GM20000 (cell line): Measurements from ENCODE around the gene PADI6.
"Not testable (repeated sequence)": the region's sequence is repeated elsewhere in the genome, so short reads cannot be mapped to it uniquely, and the experiment has no call there.

Source experiments
- DNase-seq: peaks from one replicate; pipeline ENCODE4 v3.0.0; 2012; ENCODE audit warnings: low spot score
- TF ChIP-seq, protein P1 (sequence below): IDR thresholded peaks from 2 replicates; pipeline ENCODE4 v1.5.1; 2012; ENCODE audit warnings: mild to moderate bottlenecking, control low read depth; ENCODE audit errors: extremely low read depth, missing control alignments

The PADI6 gene

DNA sequence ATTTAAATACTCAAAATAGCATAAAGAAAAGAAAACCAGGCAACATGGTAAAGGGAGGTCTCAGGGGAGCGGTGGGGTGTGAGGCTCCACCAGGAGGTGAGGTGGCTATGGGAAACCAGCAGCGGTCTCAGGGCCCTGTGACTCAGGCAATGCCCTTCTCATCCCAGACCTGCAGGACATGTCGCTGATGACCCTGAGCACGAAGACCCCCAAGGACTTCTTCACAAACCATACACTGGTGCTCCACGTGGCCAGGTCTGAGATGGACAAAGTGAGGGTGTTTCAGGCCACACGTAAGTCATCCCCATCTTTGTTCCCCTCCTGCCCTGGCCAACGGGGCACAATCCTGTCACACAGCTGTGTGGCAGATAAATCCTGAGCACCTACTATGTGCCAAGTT is 32.5 kb upstream of the PADI6 start:
- no peak for DNase-seq
- TF ChIP-seq, protein P1, sequence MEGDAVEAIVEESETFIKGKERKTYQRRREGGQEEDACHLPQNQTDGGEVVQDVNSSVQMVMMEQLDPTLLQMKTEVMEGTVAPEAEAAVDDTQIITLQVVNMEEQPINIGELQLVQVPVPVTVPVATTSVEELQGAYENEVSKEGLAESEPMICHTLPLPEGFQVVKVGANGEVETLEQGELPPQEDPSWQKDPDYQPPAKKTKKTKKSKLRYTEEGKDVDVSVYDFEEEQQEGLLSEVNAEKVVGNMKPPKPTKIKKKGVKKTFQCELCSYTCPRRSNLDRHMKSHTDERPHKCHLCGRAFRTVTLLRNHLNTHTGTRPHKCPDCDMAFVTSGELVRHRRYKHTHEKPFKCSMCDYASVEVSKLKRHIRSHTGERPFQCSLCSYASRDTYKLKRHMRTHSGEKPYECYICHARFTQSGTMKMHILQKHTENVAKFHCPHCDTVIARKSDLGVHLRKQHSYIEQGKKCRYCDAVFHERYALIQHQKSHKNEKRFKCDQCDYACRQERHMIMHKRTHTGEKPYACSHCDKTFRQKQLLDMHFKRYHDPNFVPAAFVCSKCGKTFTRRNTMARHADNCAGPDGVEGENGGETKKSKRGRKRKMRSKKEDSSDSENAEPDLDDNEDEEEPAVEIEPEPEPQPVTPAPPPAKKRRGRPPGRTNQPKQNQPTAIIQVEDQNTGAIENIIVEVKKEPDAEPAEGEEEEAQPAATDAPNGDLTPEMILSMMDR = no peak

DNA sequence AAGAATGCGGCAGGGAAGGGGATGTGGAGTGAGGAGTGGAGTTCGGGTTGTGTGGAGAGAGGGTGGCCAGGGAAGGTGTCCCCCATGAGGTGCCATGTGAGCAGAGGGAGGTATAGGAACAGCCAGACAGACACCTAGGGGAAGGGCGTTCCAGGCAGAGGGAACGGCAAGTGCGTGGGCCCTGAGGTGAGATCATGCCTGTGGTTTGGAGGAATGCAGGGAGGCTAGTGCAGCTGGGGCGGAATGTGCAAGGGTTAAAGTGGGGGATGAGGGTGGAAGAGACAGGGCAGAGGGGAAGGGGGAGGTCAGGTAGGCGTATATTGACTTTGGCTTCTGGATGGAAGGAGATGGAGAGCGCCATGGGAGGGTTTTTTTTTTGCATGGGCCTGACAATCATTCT is 31.6 kb upstream of the PADI6 start:
- no peak for DNase-seq
- TF ChIP-seq, protein P1 = no peak

DNA sequence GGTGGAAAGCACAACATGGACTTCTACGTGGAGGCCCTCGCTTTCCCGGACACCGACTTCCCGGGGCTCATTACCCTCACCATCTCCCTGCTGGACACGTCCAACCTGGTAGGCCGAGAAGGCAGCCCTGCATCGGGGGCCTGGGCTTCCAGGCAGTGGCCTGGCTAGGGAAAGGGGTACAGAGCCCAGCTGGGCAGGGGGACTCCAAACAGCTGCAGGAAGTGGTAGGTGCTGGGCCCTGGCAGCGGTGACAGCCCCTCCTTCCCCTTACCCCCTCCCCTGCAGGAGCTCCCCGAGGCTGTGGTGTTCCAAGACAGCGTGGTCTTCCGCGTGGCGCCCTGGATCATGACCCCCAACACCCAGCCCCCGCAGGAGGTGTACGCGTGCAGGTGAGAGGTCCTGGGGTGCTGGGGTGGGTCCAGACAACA is 30.0 kb upstream of the PADI6 start:
- TF ChIP-seq, protein P1 = no peak
- DNase-seq = no peak

DNA sequence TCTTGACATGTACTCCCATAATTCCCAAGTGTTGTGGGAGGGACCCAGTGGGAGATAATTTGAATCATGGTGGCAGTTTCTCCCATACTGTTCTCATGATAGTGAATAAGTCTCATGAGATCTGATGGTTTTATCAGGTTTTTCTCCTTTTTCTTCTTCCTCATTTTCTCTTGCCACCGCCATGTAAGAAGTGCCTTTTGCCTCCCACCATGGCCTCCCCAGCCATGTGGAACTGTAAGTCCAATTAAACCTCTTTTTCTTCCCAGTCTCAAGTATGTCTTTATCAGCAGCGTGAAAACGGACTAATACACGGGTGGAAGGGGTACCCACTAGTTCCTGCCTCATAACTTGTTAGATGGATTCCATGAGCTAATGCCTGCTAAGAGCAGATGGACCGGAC is 26.5 kb upstream of the PADI6 start:
- not testable (repeated sequence) for DNase-seq

DNA sequence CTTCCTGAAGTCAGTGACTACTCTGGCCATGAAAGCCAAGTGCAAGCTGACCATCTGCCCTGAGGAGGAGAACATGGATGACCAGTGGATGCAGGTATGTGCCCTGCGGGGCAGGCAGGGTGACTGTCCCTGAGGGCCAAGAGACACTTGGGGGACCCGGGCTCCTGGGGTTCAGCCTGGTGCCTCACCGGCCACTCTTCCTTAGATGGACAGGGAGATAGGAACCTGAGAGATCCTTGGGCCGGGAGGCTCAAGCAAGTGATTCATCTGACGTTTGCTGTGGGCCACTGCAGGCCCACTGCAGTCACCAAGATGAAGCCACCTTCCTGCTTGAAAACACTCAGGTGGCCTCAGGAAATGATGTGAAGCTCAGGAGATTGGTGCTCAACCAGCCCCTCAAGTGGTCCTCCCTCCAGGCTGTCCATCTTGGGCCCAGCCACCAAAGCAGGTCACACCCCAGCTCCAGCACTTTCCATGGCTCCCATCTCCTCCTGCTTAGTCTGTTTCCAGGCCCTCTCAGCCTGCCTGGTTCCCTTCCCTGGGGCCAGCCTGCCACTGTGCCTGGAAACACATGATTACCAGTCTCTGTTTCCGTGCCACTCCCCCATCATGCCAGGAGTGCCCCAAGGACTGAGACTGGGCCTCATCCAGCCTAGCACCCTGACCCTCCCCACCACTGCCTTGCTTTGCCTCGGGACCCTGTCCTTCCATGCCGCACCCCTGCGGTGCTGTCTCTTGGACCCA is 25.8 kb upstream of the PADI6 start:
- no peak for DNase-seq
- TF ChIP-seq, protein P1 = no peak

DNA sequence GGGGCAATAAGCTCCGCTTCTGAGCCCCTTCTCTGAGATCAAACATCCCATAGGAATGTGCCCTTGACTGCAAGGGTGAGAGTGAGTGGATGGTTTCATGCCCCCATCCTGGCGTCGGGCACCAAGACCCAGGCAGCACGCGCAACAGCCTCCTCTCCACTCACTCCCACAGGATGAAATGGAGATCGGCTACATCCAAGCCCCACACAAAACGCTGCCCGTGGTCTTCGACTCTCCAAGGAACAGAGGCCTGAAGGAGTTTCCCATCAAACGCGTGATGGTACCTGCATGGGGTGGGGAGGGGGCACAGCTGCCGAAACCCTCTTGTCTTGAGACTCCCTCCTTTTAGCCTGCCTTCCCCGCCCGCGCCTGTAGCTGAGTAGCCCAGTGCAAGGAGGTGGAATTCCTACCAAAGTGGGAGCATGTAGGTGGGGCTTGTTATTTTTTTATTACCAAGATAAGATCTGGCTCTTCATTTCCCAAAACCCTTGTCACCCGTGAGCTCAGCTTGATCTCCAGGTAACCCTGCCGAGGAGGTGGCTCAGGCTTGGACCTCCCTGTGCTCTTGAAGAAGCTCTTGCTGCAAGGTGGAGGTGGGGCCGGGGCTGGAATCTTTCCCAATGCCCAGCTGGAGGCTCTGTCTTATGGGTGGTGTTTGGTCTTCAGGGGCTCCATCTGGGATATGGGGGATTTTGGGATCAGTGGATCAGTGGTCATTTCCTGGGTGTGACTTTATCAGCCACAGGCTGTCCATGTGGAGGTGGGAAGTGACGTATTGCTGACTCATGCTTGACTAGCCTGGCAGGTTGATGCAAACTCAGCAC is 24.0 kb upstream of the PADI6 start:
- TF ChIP-seq, protein P1 = no peak
- no peak for DNase-seq

DNA sequence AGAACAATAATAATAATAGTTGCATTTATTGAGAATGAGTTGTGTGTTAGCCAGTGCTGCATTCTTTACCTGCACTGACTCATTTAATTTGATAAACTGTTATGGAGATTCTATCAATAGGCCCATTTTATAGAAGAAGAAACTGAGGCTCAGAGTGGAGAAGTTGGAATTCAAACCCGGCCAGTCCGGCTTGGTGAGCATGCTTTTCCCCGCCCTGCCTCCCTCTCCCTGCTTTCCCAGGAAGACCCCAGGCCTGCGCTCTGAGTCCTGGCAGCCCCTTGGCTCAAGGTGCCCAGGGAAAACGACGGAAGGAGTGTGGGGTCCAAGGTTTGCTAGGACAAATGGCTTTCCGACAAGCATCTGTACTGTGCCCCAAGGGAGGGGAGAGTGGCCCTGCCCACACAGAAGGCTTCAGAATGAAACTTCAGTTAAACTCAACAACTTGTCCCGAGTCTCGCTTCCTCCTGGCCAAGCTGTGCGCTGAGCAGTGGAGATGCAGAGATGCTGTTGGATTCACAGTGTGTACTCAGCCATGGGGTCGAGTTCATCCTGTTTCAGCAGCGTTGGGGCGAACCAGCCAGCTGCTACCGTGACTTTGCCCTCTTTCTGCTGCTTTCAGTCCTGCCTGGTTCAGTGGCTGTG is 23.3 kb upstream of the PADI6 start:
- peak; percentile 51 for DNase-seq
- TF ChIP-seq, protein P1 = no peak
